Measurements from ENCODE around the gene KIAA1328. TPM values are rescaled to one million over a fixed set of nuclear protein-coding genes. Genes with fewer than 3 reads are reported as not detected.
"Not testable (repeated sequence)": the region's sequence is repeated elsewhere in the genome, so short reads cannot be mapped to it uniquely, and the experiment has no call there.

KIAA1328 gene
- total RNA-seq, 1 donor from 2014 or later, result 7.9 TPM

DNA sequence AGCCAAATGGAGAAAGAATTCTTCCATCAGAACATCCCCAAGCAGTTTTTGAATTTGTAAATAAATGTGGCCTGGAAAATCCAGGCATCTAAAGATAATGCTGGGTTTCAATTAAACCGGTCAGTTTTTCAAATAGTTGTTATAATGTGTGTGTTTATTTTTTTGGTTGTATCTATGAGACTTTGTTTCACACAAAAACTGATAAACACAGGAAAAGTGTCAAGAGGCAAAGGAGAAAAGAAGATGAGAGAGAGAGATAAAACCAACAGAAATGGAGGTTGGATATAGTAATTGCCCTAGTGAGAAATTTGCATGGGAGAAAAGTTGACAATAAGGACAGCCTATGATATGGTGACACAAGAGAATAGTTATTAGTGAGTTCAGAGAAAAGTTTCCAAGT lies 68.3 kb downstream of the KIAA1328 start:
- H3K27ac Mint-ChIP-seq, result no peak overlapping the region
- no peak overlapping the region for H3K4me3 Mint-ChIP-seq (ENCODE audit: low read depth)
- peaks cover 7% of the 10 kb centered on the region for H3K36me3 Mint-ChIP-seq (ENCODE audit: low read depth)
- H3K9me3 Mint-ChIP-seq, result peaks cover 8% of the 10 kb centered on the region
- DNase-seq (ENCODE audit: low spot score), result no peak
- no peaks in the 10 kb centered on the region for H3K4me1 Mint-ChIP-seq (ENCODE audit: low read depth)
- intact Hi-C loops (cut with micrococcal nuclease), result no loop called here
- H3K27me3 Mint-ChIP-seq (ENCODE audit: low read depth), result no peaks in the 10 kb centered on the region

DNA sequence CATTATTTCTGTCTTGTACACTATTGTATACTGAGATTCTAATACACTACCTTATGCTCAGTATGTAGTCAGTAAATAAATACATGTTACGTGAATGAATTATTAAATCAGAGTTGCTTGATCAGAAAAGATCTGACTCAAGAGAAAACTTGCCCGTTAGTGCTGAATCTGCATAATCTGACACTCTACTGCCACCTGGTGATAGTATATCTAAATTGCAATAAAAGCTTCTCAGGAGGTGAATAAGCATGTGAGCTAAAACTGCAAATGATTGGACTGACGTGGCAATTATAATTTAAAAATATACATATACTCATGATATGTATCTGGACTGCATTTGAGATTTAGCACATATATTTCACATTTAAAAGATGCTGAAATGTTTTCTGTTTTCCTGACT lies 70.4 kb downstream of the KIAA1328 start:
- H3K27me3 Mint-ChIP-seq (ENCODE audit: low read depth), result no peaks in the 10 kb centered on the region
- H3K4me1 Mint-ChIP-seq (ENCODE audit: low read depth), result no peaks in the 10 kb centered on the region
- H3K4me3 Mint-ChIP-seq (ENCODE audit: low read depth), result no peak overlapping the region
- intact Hi-C loops (cut with micrococcal nuclease), result no loop called here
- H3K9me3 Mint-ChIP-seq, result peaks cover 8% of the 10 kb centered on the region
- H3K27ac Mint-ChIP-seq, result no peak overlapping the region
- DNase-seq (ENCODE audit: low spot score), result no peak
- peaks cover 7% of the 10 kb centered on the region for H3K36me3 Mint-ChIP-seq (ENCODE audit: low read depth)

DNA sequence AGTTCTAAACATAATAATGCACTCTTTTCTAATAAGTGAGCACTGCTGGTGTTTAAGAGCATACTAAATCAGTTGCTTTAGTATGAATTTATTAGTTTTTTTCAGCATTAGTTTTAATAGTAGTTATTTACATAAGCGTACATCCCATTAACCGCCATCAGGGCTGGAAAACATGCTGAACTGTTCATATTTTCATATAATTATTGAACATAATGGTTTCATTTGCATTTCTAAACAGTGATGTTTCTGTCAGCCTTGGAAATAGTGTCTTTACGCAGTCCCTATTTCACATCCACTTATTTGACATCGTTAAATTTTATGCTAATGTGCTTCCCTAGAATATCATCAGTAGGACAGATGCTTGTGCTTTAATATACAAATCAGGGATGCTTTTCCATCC lies 71.5 kb downstream of the KIAA1328 start:
- peaks cover 7% of the 10 kb centered on the region for H3K36me3 Mint-ChIP-seq (ENCODE audit: low read depth)
- H3K27me3 Mint-ChIP-seq (ENCODE audit: low read depth), result no peaks in the 10 kb centered on the region
- DNase-seq (ENCODE audit: low spot score), result no peak
- intact Hi-C loops (cut with micrococcal nuclease), result no loop called here
- no peak overlapping the region for H3K4me3 Mint-ChIP-seq (ENCODE audit: low read depth)
- no peak overlapping the region for H3K27ac Mint-ChIP-seq
- H3K4me1 Mint-ChIP-seq (ENCODE audit: low read depth), result no peaks in the 10 kb centered on the region
- H3K9me3 Mint-ChIP-seq, result peaks cover 8% of the 10 kb centered on the region

DNA sequence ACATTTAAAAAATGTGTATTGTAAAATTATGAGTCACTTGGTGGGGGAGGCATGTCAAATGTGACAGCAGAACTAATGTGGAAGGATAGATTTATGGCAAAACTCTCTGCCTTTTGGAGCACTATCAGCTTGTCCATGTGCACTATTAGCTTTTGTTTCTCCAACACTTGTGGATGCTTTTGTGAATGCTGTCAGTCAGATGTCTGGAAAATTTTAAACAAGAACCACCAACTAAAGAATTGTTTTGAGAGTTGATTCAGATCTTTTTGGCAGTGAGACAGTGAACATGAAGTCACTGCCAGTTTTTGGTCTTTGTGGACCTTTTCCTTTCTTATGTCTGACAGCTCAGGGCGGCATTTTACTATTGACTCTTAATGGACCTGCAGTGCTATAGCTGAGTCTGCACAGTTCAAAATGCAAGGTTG lies 72.4 kb downstream of the KIAA1328 start:
- intact Hi-C loops (cut with micrococcal nuclease), result no loop called here
- Mint-ChIP-seq H3K4me1 (ENCODE audit: low read depth) (no peaks in the 10 kb centered on the region), H3K4me3 (ENCODE audit: low read depth) (no peak overlapping the region), H3K36me3 (ENCODE audit: low read depth) (peaks cover 7% of the 10 kb centered on the region), H3K9me3 (peaks cover 8% of the 10 kb centered on the region), H3K27me3 (ENCODE audit: low read depth) (no peaks in the 10 kb centered on the region), H3K27ac (no peak overlapping the region)
- DNase-seq (ENCODE audit: low spot score), result no peak

DNA sequence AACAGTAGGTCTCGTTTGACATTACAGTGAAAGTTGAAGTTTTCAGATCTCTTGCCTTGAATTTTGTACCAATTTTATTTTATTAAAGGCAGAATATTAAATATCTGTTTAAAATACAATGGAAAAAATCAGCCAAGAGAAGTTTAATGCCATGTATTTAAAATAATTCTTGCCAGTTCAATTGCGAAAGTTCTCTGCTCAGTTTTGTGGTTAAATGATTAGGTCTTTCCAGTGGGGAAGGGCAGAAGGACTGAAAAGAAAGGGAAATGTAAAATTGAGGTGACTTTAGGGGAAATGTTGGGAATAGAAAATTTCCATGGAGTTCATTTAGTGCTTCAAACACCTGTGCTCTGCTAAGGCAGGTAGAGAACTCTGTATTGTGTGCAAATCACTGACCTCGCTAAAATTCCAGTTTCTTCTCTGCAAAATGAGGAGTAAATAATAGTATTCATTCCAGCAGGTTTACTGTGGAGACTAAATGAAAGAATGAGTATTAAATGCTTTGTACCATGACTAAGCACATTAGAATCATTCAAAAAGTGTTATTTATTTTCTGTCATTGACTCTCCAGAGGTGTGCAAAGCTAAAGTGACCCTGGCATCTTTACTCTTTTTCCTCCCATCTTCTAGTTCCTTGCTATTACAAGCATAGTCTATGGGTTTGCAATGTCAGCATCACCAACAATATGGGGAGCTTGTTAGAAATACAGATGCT lies 74.4 kb downstream of the KIAA1328 start:
- Mint-ChIP-seq H3K36me3 (ENCODE audit: low read depth) (peaks cover 5% of the 10 kb centered on the region), H3K9me3 (peaks cover 8% of the 10 kb centered on the region), H3K4me1 (ENCODE audit: low read depth) (no peaks in the 10 kb centered on the region), H3K27ac (no peak overlapping the region), H3K4me3 (ENCODE audit: low read depth) (no peak overlapping the region), H3K27me3 (ENCODE audit: low read depth) (no peaks in the 10 kb centered on the region)
- no peak for DNase-seq (ENCODE audit: low spot score)
- intact Hi-C loops (cut with micrococcal nuclease), result no loop called here

DNA sequence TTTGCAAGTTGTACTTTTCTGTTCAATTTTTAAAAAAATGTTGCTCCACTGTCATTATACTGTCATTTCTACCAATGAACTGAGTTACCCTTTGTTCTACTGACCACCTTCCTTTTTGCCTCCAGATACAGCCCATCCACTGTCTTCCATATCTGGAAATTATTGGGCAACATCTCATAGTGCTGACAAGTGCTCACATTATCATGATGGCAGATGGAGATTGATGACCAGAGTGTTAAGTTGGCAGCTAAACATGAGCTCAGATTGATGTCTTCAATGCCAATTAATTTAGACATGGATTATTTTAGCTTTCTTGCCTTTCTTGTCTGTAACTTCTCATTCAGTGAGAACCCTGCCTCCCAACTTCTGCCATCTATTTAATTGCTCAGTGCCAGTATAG lies 76.6 kb downstream of the KIAA1328 start:
- DNase-seq (ENCODE audit: low spot score), result no peak
- Mint-ChIP-seq H3K36me3 (ENCODE audit: low read depth) (no peaks in the 10 kb centered on the region), H3K27me3 (ENCODE audit: low read depth) (no peaks in the 10 kb centered on the region), H3K4me3 (ENCODE audit: low read depth) (no peak overlapping the region), H3K9me3 (no peaks in the 10 kb centered on the region), H3K4me1 (ENCODE audit: low read depth) (no peaks in the 10 kb centered on the region), H3K27ac (no peak overlapping the region)
- intact Hi-C loops (cut with micrococcal nuclease), result no loop called here

DNA sequence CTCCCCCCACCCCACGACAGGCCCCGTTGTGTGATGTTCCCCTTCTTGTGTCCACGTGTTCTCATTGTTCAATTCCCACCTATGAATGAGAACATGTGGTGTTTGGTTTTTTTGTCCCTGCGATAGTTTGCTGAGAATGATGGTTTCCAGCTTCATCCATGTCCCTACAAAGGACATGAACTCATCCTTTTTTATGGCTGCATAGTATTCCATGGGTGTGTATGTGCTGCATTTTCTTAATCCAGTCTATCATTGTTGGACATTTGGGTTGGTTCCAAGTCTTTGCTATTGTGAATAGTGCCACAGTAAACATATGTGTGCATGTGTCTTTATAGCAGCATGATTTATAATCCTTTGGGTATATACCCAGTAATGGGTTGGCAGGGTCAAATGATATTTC lies 80.4 kb downstream of the KIAA1328 start:
- H3K4me3 Mint-ChIP-seq (ENCODE audit: low read depth); H3K9me3 Mint-ChIP-seq; DNase-seq (ENCODE audit: low spot score); H3K27ac Mint-ChIP-seq; intact Hi-C loops (cut with micrococcal nuclease); H3K27me3 Mint-ChIP-seq (ENCODE audit: low read depth); H3K36me3 Mint-ChIP-seq (ENCODE audit: low read depth): not testable (repeated sequence)
- H3K4me1 Mint-ChIP-seq (ENCODE audit: low read depth), result peaks cover 14% of the 10 kb centered on the region

DNA sequence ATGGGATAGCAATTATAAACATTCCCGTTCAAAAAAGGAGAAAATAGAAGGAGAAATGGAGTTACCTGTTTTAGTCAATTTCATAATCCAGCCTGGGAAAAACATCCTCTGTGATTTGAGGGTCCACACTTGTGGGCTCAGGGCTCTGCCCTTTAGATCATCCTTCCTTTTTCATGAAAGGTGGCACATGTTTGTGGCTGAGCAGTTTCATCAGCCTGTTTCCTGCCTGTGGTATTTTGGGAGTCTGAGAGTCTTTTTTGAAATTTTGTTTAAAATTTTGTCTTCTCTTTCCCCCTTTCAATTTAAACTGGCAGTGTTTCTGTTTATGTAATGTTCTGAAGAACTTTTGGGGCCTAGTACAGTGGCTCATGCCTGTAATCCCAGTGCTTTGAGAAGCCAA lies 84.0 kb downstream of the KIAA1328 start:
- no peak overlapping the region for H3K27ac Mint-ChIP-seq
- intact Hi-C loops (cut with micrococcal nuclease), result no loop called here
- peaks cover 14% of the 10 kb centered on the region for H3K4me1 Mint-ChIP-seq (ENCODE audit: low read depth)
- DNase-seq (ENCODE audit: low spot score), result no peak
- H3K4me3 Mint-ChIP-seq (ENCODE audit: low read depth), result no peak overlapping the region
- H3K36me3 Mint-ChIP-seq (ENCODE audit: low read depth), result peaks cover 5% of the 10 kb centered on the region
- H3K9me3 Mint-ChIP-seq, result no peaks in the 10 kb centered on the region
- no peaks in the 10 kb centered on the region for H3K27me3 Mint-ChIP-seq (ENCODE audit: low read depth)

DNA sequence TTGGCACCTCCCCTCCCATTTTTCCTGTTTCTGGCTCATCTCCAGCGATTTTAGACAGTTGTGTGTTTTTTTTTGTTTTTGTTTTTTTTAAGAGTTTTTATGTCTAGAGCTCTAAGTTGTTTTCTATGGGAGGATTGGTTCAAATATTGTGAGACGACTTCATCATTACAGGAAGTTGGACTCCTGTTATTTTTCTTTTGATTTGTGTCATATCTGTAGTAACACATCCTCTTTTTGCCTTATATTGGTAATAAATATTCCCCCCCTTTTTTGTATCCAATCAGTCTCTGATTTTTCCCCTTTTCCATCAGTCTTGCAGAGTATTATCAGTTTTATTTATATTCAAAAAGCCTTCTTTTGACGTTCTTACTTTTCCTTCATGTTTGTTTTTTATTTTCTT lies 89.0 kb downstream of the KIAA1328 start:
- H3K27ac Mint-ChIP-seq, result no peak overlapping the region
- intact Hi-C loops (cut with micrococcal nuclease), result no loop called here
- no peak for DNase-seq (ENCODE audit: low spot score)
- H3K27me3 Mint-ChIP-seq (ENCODE audit: low read depth), result no peaks in the 10 kb centered on the region
- H3K4me1 Mint-ChIP-seq (ENCODE audit: low read depth), result peaks cover 7% of the 10 kb centered on the region
- no peaks in the 10 kb centered on the region for H3K36me3 Mint-ChIP-seq (ENCODE audit: low read depth)
- H3K4me3 Mint-ChIP-seq (ENCODE audit: low read depth), result no peak overlapping the region
- peaks cover 4% of the 10 kb centered on the region for H3K9me3 Mint-ChIP-seq

DNA sequence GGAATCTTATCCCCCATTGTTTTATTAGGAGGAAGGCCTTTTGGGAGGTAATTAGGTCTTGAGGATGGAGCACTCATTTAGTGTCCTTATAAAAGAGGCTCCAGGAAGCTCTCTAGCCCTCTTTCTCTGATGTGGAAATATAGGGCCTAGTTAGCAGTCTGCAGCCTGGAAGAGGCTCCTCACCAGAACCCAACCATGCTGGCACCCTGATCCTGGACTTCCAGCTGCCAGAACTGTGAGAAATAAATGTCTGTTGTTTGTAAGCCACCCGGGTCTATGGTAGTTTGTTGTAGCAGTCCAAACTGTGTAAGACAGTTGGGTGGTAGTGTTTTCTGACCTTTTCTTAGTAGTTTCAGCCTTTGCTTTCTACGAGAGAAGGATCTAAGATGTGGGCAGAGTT lies 100.7 kb downstream of the KIAA1328 start:
- no peak overlapping the region for H3K27ac Mint-ChIP-seq
- no peaks in the 10 kb centered on the region for H3K27me3 Mint-ChIP-seq (ENCODE audit: low read depth)
- H3K36me3 Mint-ChIP-seq (ENCODE audit: low read depth), result no peaks in the 10 kb centered on the region
- no peaks in the 10 kb centered on the region for H3K9me3 Mint-ChIP-seq
- H3K4me3 Mint-ChIP-seq (ENCODE audit: low read depth), result no peak overlapping the region
- no peak for DNase-seq (ENCODE audit: low spot score)
- intact Hi-C loops (cut with micrococcal nuclease), result no loop called here
- H3K4me1 Mint-ChIP-seq (ENCODE audit: low read depth), result no peaks in the 10 kb centered on the region

DNA sequence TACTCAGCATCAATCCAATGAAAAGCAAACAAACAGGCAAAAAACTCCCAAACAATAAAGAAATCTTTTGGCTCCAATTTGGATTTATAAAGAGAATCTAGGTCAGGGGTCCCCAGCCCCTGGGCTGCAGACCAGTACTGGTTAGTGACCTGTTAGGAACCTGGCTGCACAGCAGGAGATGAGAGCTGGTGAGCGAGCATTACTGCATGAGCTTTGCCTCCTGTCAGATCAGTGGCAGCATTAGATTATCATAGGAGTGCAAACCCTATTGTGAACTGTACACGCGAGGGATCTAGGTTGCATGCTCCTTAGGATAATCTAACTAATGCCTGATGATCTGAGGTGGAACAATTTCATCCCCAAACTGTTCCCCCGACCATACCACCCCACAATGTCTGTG lies 102.2 kb downstream of the KIAA1328 start:
- H3K27me3 Mint-ChIP-seq (ENCODE audit: low read depth), result no peaks in the 10 kb centered on the region
- H3K27ac Mint-ChIP-seq, result no peak overlapping the region
- H3K36me3 Mint-ChIP-seq (ENCODE audit: low read depth), result no peaks in the 10 kb centered on the region
- H3K9me3 Mint-ChIP-seq, result no peaks in the 10 kb centered on the region
- no peak for DNase-seq (ENCODE audit: low spot score)
- intact Hi-C loops (cut with micrococcal nuclease), result no loop called here
- no peak overlapping the region for H3K4me3 Mint-ChIP-seq (ENCODE audit: low read depth)
- H3K4me1 Mint-ChIP-seq (ENCODE audit: low read depth), result no peaks in the 10 kb centered on the region

DNA sequence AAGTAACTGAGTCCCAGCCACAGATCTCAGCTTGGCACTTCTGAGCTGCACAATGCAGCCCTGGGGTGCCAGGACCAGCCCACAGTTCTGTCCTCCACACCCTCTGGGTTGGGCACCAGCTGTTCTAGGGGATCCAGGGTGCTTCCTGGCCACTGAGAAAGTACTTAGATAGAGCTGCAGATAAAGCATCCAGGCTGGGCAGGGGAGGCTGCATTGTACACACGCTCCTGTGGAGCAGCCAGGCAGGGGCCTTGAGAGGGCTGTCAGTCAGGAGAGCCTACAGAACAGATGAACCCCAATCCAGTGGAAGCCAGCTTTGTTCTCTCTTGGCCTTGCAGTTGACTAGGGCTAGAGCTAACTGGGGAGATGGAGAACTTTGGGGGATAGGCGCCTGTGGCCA lies 104.6 kb downstream of the KIAA1328 start:
- DNase-seq (ENCODE audit: low spot score), result no peak
- H3K4me3 Mint-ChIP-seq (ENCODE audit: low read depth), result no peak overlapping the region
- no peaks in the 10 kb centered on the region for H3K36me3 Mint-ChIP-seq (ENCODE audit: low read depth)
- H3K27me3 Mint-ChIP-seq (ENCODE audit: low read depth), result no peaks in the 10 kb centered on the region
- peaks cover 6% of the 10 kb centered on the region for H3K9me3 Mint-ChIP-seq
- no peaks in the 10 kb centered on the region for H3K4me1 Mint-ChIP-seq (ENCODE audit: low read depth)
- H3K27ac Mint-ChIP-seq, result no peak overlapping the region
- intact Hi-C loops (cut with micrococcal nuclease), result no loop called here

DNA sequence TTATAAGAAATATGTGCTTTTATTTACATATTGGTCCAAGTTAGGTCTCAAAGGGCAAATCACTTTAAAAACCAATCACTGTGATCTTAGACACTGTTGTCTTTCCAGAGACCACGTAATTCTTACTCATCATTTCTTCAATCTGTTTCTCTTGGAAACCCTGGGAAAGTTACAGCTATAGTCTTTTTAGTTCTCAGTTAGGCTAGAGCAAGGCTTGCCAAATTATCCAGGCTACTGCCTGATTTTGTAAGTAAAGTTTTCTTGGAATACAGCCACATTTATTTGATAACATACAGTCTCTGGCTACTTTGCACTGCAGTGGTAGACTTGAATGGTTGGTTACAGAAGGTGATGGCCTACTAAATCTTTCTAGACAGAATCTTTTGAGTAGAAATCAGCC lies 106.0 kb downstream of the KIAA1328 start:
- intact Hi-C loops (cut with micrococcal nuclease), result no loop called here
- peaks cover 10% of the 10 kb centered on the region for H3K9me3 Mint-ChIP-seq
- H3K27ac Mint-ChIP-seq, result no peak overlapping the region
- no peaks in the 10 kb centered on the region for H3K4me1 Mint-ChIP-seq (ENCODE audit: low read depth)
- H3K36me3 Mint-ChIP-seq (ENCODE audit: low read depth), result no peaks in the 10 kb centered on the region
- no peaks in the 10 kb centered on the region for H3K27me3 Mint-ChIP-seq (ENCODE audit: low read depth)
- no peak overlapping the region for H3K4me3 Mint-ChIP-seq (ENCODE audit: low read depth)
- no peak for DNase-seq (ENCODE audit: low spot score)

DNA sequence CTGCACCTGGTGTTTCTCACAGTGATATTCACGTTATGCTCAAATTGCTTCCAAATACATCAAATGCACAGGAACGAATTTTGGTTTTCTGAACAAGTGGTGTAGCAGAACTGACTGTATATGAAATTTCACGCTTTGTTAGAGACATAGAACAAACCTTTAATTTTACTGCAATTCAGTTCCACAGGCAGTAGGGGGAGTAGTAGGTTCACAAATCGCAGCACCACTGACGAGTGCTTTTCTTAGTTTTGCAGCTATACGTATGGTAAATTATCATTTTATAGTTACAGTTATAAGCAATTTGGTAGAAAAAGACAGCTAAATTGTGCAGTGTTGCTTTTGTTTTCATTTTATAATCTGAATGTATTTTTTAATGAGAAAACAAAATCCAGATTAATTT lies 113.3 kb downstream of the KIAA1328 start:
- peaks cover 10% of the 10 kb centered on the region for H3K9me3 Mint-ChIP-seq
- DNase-seq (ENCODE audit: low spot score), result no peak
- no peaks in the 10 kb centered on the region for H3K36me3 Mint-ChIP-seq (ENCODE audit: low read depth)
- no peak overlapping the region for H3K4me3 Mint-ChIP-seq (ENCODE audit: low read depth)
- intact Hi-C loops (cut with micrococcal nuclease), result no loop called here
- no peak overlapping the region for H3K27ac Mint-ChIP-seq
- no peaks in the 10 kb centered on the region for H3K4me1 Mint-ChIP-seq (ENCODE audit: low read depth)
- H3K27me3 Mint-ChIP-seq (ENCODE audit: low read depth), result no peaks in the 10 kb centered on the region
